IMR-90 (cell line): Measurements from ENCODE around the gene DLX3. TPM values are rescaled to one million over a fixed set of nuclear protein-coding genes. Genes with fewer than 3 reads are reported as not detected.

ENCODE experiments used
- ATAC-seq: fragments of 200-7000 bp; cut with Tn5 transposase; 2 replicates; pipeline ENCODE4 v1.9.1; 2020; ENCODE audit warnings: low read depth, mild to moderate bottlenecking, moderate library complexity
- BruUV-seq: library from RNA; stranded (reverse); fragments of 400-500 nt; replicated peaks from 2 replicates; lab custom pipeline; 2021; lab: Mats Ljungman, UMichigan
- CTCF ChIA-PET: fragments of 300-600 bp; formaldehyde crosslinking; extraction: SDS; loops from one replicate; lab custom pipeline; 2021; ENCODE audit warnings: antibody characterized with exemption; lab: Yijun Ruan, JAX
- POLR2A ChIA-PET: fragments of 300-600 bp; sonication (Branson Sonifier 250); formaldehyde crosslinking; loops from one replicate; lab custom pipeline; 2022; ENCODE audit warnings: antibody characterized with exemption; ENCODE audit not compliant: unreplicated experiment; lab: Charles Lee
- DNase-seq: peaks from one replicate; pipeline ENCODE4 v3.0.0; 2013
- H2AFZ ChIP-seq: replicated peaks from 2 replicates; pipeline ENCODE3; 2013; ENCODE audit warnings: low read length, mild to moderate bottlenecking; ENCODE audit not compliant: poor library complexity
- H2AK5ac ChIP-seq: 2 replicates; pipeline ENCODE4 v1.6.1; 2013; ENCODE audit warnings: low read depth, low read length, inconsistent platforms
- H2AK9ac ChIP-seq: replicated peaks from 2 replicates; pipeline ENCODE3; 2013; ENCODE audit warnings: mild to moderate bottlenecking, low read depth, low read length, moderate library complexity; ENCODE audit not compliant: poor library complexity
- H2BK120ac ChIP-seq: 2 replicates; pipeline ENCODE4 v1.6.1; 2013; ENCODE audit warnings: low read depth, low read length, inconsistent platforms
- H2BK15ac ChIP-seq: 3 replicates; pipeline ENCODE4 v1.6.1; 2013; ENCODE audit warnings: low read depth, low read length, inconsistent platforms
- H2BK20ac ChIP-seq: 2 replicates; pipeline ENCODE4 v1.6.1; 2013; ENCODE audit warnings: low read depth, mild to moderate bottlenecking, inconsistent platforms, low read length, moderate library complexity
- H2BK5ac ChIP-seq: 2 replicates; pipeline ENCODE4 v1.6.1; 2013; ENCODE audit warnings: mild to moderate bottlenecking, low read depth, low read length, inconsistent platforms; ENCODE audit not compliant: poor library complexity, severe bottlenecking
- H3K14ac ChIP-seq: replicated peaks from 2 replicates; pipeline ENCODE4 v1.6.1; 2013; ENCODE audit warnings: low read depth, low read length, inconsistent platforms
- H3K18ac ChIP-seq: 2 replicates; pipeline ENCODE4 v1.6.1; 2013; ENCODE audit warnings: low read depth, low read length, control low read depth
- H3K23ac ChIP-seq: 2 replicates; pipeline ENCODE4 v1.6.1; 2013; ENCODE audit warnings: low read depth, low read length, inconsistent platforms
- H3K27ac ChIP-seq: 2 replicates; pipeline ENCODE4 v1.5.1; 2013; ENCODE audit warnings: mild to moderate bottlenecking, control low read depth, low read length; ENCODE audit not compliant: insufficient read depth
- H3K27me3 ChIP-seq: 2 replicates; pipeline ENCODE4 v1.6.1; 2013; ENCODE audit warnings: low read length; ENCODE audit not compliant: control insufficient read depth, insufficient read depth
- H3K36me3 ChIP-seq: 2 replicates; pipeline ENCODE4 v1.6.1; 2013; ENCODE audit warnings: low read length, mixed read lengths; ENCODE audit not compliant: control insufficient read depth, insufficient read depth
- H3K4ac ChIP-seq: 2 replicates; pipeline ENCODE4 v1.6.1; 2013; ENCODE audit warnings: low read depth, low read length, inconsistent platforms
- H3K4me1 ChIP-seq: 2 replicates; pipeline ENCODE4 v1.6.1; 2013; ENCODE audit warnings: low read length, mixed read lengths; ENCODE audit not compliant: control insufficient read depth, insufficient read depth
- H3K4me2 ChIP-seq: 2 replicates; pipeline ENCODE4 v1.6.1; 2013; ENCODE audit warnings: low read depth, mild to moderate bottlenecking, control low read depth, low read length, moderate library complexity
- H3K4me3 ChIP-seq: 2 replicates; pipeline ENCODE4 v1.5.1; 2013; ENCODE audit warnings: low read depth, mild to moderate bottlenecking, control low read depth, low read length, moderate library complexity; ENCODE audit not compliant: insufficient read depth
- H3K56ac ChIP-seq: 2 replicates; pipeline ENCODE4 v1.6.1; 2013; ENCODE audit warnings: low read length, inconsistent platforms; ENCODE audit not compliant: insufficient read depth; ENCODE audit errors: extremely low read depth
- H3K79me1 ChIP-seq, 2 experiments: 2 replicates each; pipeline ENCODE4 v1.6.1; 2013; ENCODE audit warnings: low read length in 2 of 2, inconsistent platforms in 1 of 2, low read depth in 1 of 2
- H3K9ac ChIP-seq: 2 replicates; pipeline ENCODE4 v1.6.1; 2013; ENCODE audit warnings: low read depth, low read length, control low read depth
- H3K9me1 ChIP-seq: 2 replicates; pipeline ENCODE4 v1.6.1; 2013; ENCODE audit warnings: low read length, inconsistent platforms; ENCODE audit not compliant: insufficient read depth
- H3K9me3 ChIP-seq: 2 replicates; pipeline ENCODE4 v1.6.1; 2013; ENCODE audit warnings: low read length; ENCODE audit not compliant: control insufficient read depth, insufficient read depth
- H4K20me1 ChIP-seq: 2 replicates; pipeline ENCODE4 v1.6.1; 2013; ENCODE audit warnings: low read length, inconsistent platforms; ENCODE audit not compliant: insufficient read depth
- H4K5ac ChIP-seq: 2 replicates; pipeline ENCODE4 v1.6.1; 2013; ENCODE audit warnings: mild to moderate bottlenecking, low read depth, low read length, control low read depth
- H4K8ac ChIP-seq, 2 experiments: 2 replicates each; pipeline ENCODE4 v1.6.1; 2013; ENCODE audit warnings: low read depth in 2 of 2, low read length in 2 of 2, control low read depth in 1 of 2, inconsistent platforms in 1 of 2
- H4K91ac ChIP-seq: 2 replicates; pipeline ENCODE4 v1.6.1; 2013; ENCODE audit warnings: low read depth, low read length, inconsistent platforms; ENCODE audit not compliant: insufficient read depth
- BHLHE40 ChIP-seq: fragments of 150-350 bp; IDR thresholded peaks from 2 replicates; pipeline ENCODE4 v1.6.1; 2016; ENCODE audit warnings: mild to moderate bottlenecking, low read depth, low read length
- CEBPB ChIP-seq: IDR thresholded peaks from 2 replicates; pipeline ENCODE4 v1.6.1; 2012; ENCODE audit warnings: low read depth, low read length, improper control_type of control experiment
- CHD1 ChIP-seq: IDR thresholded peaks from 2 replicates; pipeline ENCODE4 v1.6.1; 2012; ENCODE audit warnings: low read depth, low read length, improper control_type of control experiment
- FOS ChIP-seq: fragments of 150-350 bp; IDR thresholded peaks from 2 replicates; pipeline ENCODE4 v1.6.1; 2016; ENCODE audit warnings: low read depth, low read length
- MAFK ChIP-seq: IDR thresholded peaks from 2 replicates; pipeline ENCODE4 v1.6.1; 2012; ENCODE audit warnings: low read depth, low read length, improper control_type of control experiment
- MAZ ChIP-seq: IDR thresholded peaks from 2 replicates; pipeline ENCODE4 v1.6.1; 2012; ENCODE audit warnings: low read depth, mild to moderate bottlenecking, low read length, improper control_type of control experiment, moderate library complexity, borderline replicate concordance
- MXI1 ChIP-seq: IDR thresholded peaks from 2 replicates; pipeline ENCODE4 v1.6.1; 2012; ENCODE audit warnings: low read depth, mild to moderate bottlenecking, low read length, moderate library complexity, borderline replicate concordance
- NFE2L2 ChIP-seq: fragments of 150-350 bp; IDR thresholded peaks from 2 replicates; pipeline ENCODE4 v1.6.1; 2016; ENCODE audit warnings: low read depth, mild to moderate bottlenecking, low read length
- POLR2A ChIP-seq: IDR thresholded peaks from 2 replicates; pipeline ENCODE4 v1.6.1; 2012; ENCODE audit warnings: mild to moderate bottlenecking, low read depth, low read length
- RAD21 ChIP-seq: IDR thresholded peaks from 2 replicates; pipeline ENCODE4 v1.6.1; 2012; ENCODE audit warnings: low read length, improper control_type of control experiment
- RFX5 ChIP-seq: IDR thresholded peaks from 2 replicates; pipeline ENCODE4 v1.8.0; 2012; ENCODE audit warnings: low read depth, mild to moderate bottlenecking, low read length, moderate library complexity
- WGBS, 2 experiments: methylation state at CpG; one replicate each; pipeline versions ENCODE4 v1.1.5 to v1.1.7; 2013; ENCODE audit warnings: missing lambda C conversion rate in 2 of 2; ENCODE audit not compliant: insufficient read length in 1 of 2; ENCODE audit errors: extremely low coverage in 2 of 2; 5-methylcytosine and 5-hydroxymethylcytosine counted together
- dilution Hi-C: fragments of 300-500 bp; cut with HindIII; formaldehyde crosslinking; loops from one replicate; pipeline ENCODE4 v1.14.3; 2018; ENCODE audit warnings: low sequenced_read_pairs; ENCODE audit not compliant: unreplicated experiment
- in situ Hi-C: fragments of 300-500 bp; cut with MboI; formaldehyde crosslinking; loops from 3 replicates; pipeline ENCODE4 v1.14.3; 2019; ENCODE audit warnings: low sequenced_read_pairs, inconsistent platforms, mixed read lengths
- intact Hi-C: fragments of 100-400 bp; cut with micrococcal nuclease; formaldehyde crosslinking; loops from 2 replicates; pipeline ENCODE4 v1.10.0; 2022
- polyA plus RNA-seq, 3 experiments: library from polyadenylated mRNA; depleted of rRNA; stranded (reverse); fragments of >200 nt; gene quantifications; 2 replicates each; pipeline ENCODE4 v1.2.3, GENCODE V29; 2012; ENCODE audit warnings: low replicate concordance in 1 of 3
- total RNA-seq: library from RNA; depleted of rRNA; stranded (reverse); fragments of >200 nt; gene quantifications from 2 replicates; pipeline ENCODE4 v1.2.3, GENCODE V29; 2012
- TF ChIP-seq, protein P1 (sequence below): fragments of 150-350 bp; IDR thresholded peaks from 2 replicates; pipeline ENCODE4 v1.6.1; 2016; ENCODE audit warnings: low read depth, mild to moderate bottlenecking, low read length, moderate library complexity, borderline replicate concordance
- TF ChIP-seq, protein P2 (sequence below): fragments of 150-350 bp; IDR thresholded peaks from 2 replicates; pipeline ENCODE4 v1.6.1; 2017; ENCODE audit warnings: mild to moderate bottlenecking, antibody characterized with exemption, low read length, low read depth
- TF ChIP-seq, protein P3 (sequence below): conservative IDR thresholded peaks from 2 replicates; pipeline ENCODE4 v1.5.1; 2012; ENCODE audit warnings: mild to moderate bottlenecking, low read depth, low read length, improper control_type of control experiment

The DLX3 gene
- total and polyA plus RNA-seq, 2 of the 4 experiments (the other 2 are of a cell fraction): not detected

DNA sequence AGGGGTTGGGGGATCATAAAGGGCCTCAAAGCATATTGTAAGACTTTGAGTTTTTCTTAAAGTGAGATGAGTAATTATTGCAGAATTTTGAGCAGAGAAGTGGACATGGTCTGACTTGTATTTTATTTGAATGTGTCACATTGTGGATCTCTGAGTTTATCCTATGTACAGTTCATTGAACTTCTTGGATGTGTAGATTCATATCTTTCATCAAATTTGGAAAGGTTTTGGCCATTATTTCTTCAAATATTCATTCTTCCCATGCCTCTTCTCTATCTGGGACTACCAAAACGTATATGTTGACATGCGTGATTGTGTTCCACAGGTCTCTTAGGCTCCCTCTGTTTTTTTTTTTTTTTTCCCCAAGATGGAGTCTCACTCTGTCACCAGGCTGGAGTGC is 14.3 kb upstream of the DLX3 start:
- DNase-seq (no peak), ATAC-seq (no peak)
- peaks cover 18% of the 10 kb centered on the region for H3K9me3 ChIP-seq
- peaks cover 11% of the 10 kb centered on the region for H3K27me3 ChIP-seq
- TF ChIP-seq CEBPB (no peak), CHD1 (no peak), MAFK (no peak), RAD21 (no peak), FOS (no peak), POLR2A (no peak), MAZ (no peak), MXI1 (no peak), NFE2L2 (no peak), RFX5 (no peak), BHLHE40 (no peak)
- TF ChIP-seq, protein P1, sequence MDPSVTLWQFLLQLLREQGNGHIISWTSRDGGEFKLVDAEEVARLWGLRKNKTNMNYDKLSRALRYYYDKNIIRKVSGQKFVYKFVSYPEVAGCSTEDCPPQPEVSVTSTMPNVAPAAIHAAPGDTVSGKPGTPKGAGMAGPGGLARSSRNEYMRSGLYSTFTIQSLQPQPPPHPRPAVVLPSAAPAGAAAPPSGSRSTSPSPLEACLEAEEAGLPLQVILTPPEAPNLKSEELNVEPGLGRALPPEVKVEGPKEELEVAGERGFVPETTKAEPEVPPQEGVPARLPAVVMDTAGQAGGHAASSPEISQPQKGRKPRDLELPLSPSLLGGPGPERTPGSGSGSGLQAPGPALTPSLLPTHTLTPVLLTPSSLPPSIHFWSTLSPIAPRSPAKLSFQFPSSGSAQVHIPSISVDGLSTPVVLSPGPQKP: no peak
- TF ChIP-seq, protein P2, sequence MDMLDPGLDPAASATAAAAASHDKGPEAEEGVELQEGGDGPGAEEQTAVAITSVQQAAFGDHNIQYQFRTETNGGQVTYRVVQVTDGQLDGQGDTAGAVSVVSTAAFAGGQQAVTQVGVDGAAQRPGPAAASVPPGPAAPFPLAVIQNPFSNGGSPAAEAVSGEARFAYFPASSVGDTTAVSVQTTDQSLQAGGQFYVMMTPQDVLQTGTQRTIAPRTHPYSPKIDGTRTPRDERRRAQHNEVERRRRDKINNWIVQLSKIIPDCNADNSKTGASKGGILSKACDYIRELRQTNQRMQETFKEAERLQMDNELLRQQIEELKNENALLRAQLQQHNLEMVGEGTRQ: no peak
- TF ChIP-seq, protein P3, sequence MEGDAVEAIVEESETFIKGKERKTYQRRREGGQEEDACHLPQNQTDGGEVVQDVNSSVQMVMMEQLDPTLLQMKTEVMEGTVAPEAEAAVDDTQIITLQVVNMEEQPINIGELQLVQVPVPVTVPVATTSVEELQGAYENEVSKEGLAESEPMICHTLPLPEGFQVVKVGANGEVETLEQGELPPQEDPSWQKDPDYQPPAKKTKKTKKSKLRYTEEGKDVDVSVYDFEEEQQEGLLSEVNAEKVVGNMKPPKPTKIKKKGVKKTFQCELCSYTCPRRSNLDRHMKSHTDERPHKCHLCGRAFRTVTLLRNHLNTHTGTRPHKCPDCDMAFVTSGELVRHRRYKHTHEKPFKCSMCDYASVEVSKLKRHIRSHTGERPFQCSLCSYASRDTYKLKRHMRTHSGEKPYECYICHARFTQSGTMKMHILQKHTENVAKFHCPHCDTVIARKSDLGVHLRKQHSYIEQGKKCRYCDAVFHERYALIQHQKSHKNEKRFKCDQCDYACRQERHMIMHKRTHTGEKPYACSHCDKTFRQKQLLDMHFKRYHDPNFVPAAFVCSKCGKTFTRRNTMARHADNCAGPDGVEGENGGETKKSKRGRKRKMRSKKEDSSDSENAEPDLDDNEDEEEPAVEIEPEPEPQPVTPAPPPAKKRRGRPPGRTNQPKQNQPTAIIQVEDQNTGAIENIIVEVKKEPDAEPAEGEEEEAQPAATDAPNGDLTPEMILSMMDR: no peak
- no peak overlapping the region for H2BK5ac ChIP-seq
- intact Hi-C loops (no loop called here), in situ Hi-C loops (no loop called here), dilution Hi-C loops (no loop called here)
- no peak overlapping the region for H2BK120ac ChIP-seq
- H3K56ac ChIP-seq: no peak overlapping the region
- H3K18ac ChIP-seq: no peak overlapping the region
- ChIA-PET CTCF (no interaction called here), POLR2A (no interaction called here)
- H4K20me1 ChIP-seq: no peaks in the 10 kb centered on the region
- H3K14ac ChIP-seq: no peak overlapping the region
- no CpG with 5 or more reads among the region's 2 CpGs for WGBS, 2 experiments
- H2BK15ac ChIP-seq: no peak overlapping the region
- H4K5ac ChIP-seq: no peak overlapping the region
- H3K4me2 ChIP-seq: no peak overlapping the region
- H2BK20ac ChIP-seq: no peak overlapping the region
- H3K79me1 ChIP-seq: no peaks in the 10 kb centered on the region
- H3K4me1 ChIP-seq: no peaks in the 10 kb centered on the region
- H4K8ac ChIP-seq: no peak overlapping the region
- no peak overlapping the region for H3K23ac ChIP-seq
- no peak overlapping the region for H3K4ac ChIP-seq
- no peak overlapping the region for H4K91ac ChIP-seq
- no peak overlapping the region for H3K4me3 ChIP-seq
- H2AK9ac ChIP-seq: no peak overlapping the region
- no peak overlapping the region for H2AFZ ChIP-seq
- H3K9me1 ChIP-seq: no peaks in the 10 kb centered on the region
- H3K27ac ChIP-seq: no peak overlapping the region
- BruUV-seq: no TSS peak
- H3K36me3 ChIP-seq: no peaks in the 10 kb centered on the region
- no peak overlapping the region for H3K9ac ChIP-seq
- H2AK5ac ChIP-seq: no peak overlapping the region
